ENCODE measurements around the gene WIF1. TPM values are rescaled to one million over a fixed set of nuclear protein-coding genes. Genes with fewer than 3 reads are reported as not detected.
A peak's percentile ranks its signal among the peaks of the same experiment; 100 is the strongest.

Gene WIF1
- total and polyA plus RNA-seq, 2 of the 8 experiments (the other 6 are each of a cell fraction or from before 2014, with no cell fraction given), result 1.8 to 9.1 TPM

DNA sequence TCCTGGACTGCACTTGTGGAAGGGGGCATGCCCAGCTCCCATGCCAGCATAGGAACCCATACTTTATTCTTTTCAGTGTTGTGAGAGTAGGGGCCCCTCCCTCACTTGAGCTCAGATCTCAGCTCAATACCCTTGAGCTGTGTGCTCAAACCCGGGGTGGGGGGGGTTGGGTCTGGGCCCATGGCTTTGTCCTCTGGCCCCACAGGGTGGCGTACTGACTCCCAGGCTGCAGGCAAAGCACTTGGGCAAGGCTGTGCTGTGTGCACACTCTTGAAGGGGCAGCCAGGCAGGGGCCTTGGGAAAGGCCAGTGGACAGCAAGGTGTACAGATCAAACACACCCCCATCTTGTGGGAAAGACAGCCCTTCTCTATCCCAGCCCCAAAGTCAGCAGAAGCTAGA is 81.8 kb downstream of the WIF1 start:
- Histone ChIP-seq H4K8ac (ENCODE audit: extremely low read depth, insufficient read depth, low read length) (no peak overlapping the region), H3K14ac (ENCODE audit: insufficient read length) (no peak overlapping the region), H4K91ac (replicated peaks; ENCODE audit: insufficient read length, low read length) (no peak overlapping the region), H3K23me2 (ENCODE audit: low read depth, low read length) (no peaks in the 10 kb centered on the region), H3K27me3 (replicated peaks in 1 of 4; ENCODE audit: control insufficient read depth in 3 of 4, extremely low read depth in 1 of 4, insufficient read depth in 3 of 4, low read length in 3 of 4) (no peaks in the 10 kb centered on the region), H2AFZ (ENCODE audit: low read length) (peak overlapping the region; percentile 86), H2BK20ac (ENCODE audit: low read length) (no peak overlapping the region), H2AK5ac (ENCODE audit: low read depth, low read length) (no peak overlapping the region), H3K27ac (ENCODE audit: low read depth, low read length) (no peak overlapping the region), H2BK12ac (ENCODE audit: low read depth, low read length) (no peak overlapping the region; the same call in 1 of the 2 replicates), H3K4me3 (ENCODE audit: extremely low read depth in 1 of 4, insufficient read depth in 2 of 4, low read depth in 3 of 4, low read length in 4 of 4) (no peak overlapping the region), H4K20me1 (replicated peaks in 1 of 2; ENCODE audit: control insufficient read depth in 1 of 2, insufficient read depth in 2 of 2, low read length in 2 of 2) (no peaks in the 10 kb centered on the region), H2BK5ac (ENCODE audit: low read depth, low read length) (no peak overlapping the region), H3K4me1 (replicated peaks in 1 of 4; ENCODE audit: control insufficient read depth in 3 of 4, insufficient read depth in 4 of 4, low read length in 3 of 4) (no peaks in the 10 kb centered on the region), H3K4me2 (ENCODE audit: insufficient read depth in 1 of 2, low read depth in 2 of 2, low read length in 2 of 2) (no peak overlapping the region), H3K23ac (ENCODE audit: insufficient read length) (no peak overlapping the region), H3K9ac (replicated peaks in 1 of 4; ENCODE audit: extremely low read depth in 1 of 4, low read depth in 3 of 4, low read length in 3 of 4) (no peak overlapping the region), H2BK120ac (replicated peaks; ENCODE audit: low read depth, low read length) (no peak overlapping the region), H3K56ac (replicated peaks; ENCODE audit: insufficient read length, low read depth, low read length) (no peak overlapping the region), H4K5ac (ENCODE audit: insufficient read length, low read depth, low read length) (no peak overlapping the region), H3K36me3 (ENCODE audit: control insufficient read depth in 2 of 4, insufficient read depth in 4 of 4, low read length in 3 of 4) (no peaks in the 10 kb centered on the region), H3K79me2 (ENCODE audit: control insufficient read depth in 1 of 2, insufficient read depth in 2 of 2, low read length in 2 of 2) (no peaks in the 10 kb centered on the region), H3K9me3 (ENCODE audit: insufficient read depth in 2 of 2, low read depth in 1 of 2, low read length in 1 of 2) (peaks cover 8 to 13% of the 10 kb centered on the region in 2 experiments; a peak in 3 of 4 replicates), H3K79me1 (ENCODE audit: low read depth, low read length) (no peaks in the 10 kb centered on the region), H2BK15ac (ENCODE audit: low read length) (no peak overlapping the region), H3K4ac (replicated peaks; ENCODE audit: insufficient read length, low read depth, low read length) (no peak overlapping the region), H3K18ac (ENCODE audit: extremely low read depth, low read length) (no peak overlapping the region; the same call in 1 of the 2 replicates)
- DNase-seq (ENCODE audit: low read depth in 1 of 2, low spot score in 2 of 2) (no peak), FAIRE-seq (no peak)
- 55% methylated on average over 2 of the region's 2 CpGs; no CpG with 5 or more reads in 1 of the 2 experiments for WGBS, 2 experiments (ENCODE audit: extremely low coverage in 1 of 2, insufficient coverage in 1 of 2, insufficient read length in 1 of 2, insufficient replicate concordance in 2 of 2, low coverage in 1 of 2, low lambda C conversion rate in 2 of 2, missing lambda C conversion rate in 1 of 2)
- TF ChIP-seq CTCF (IDR thresholded peaks at IDR 0.05; ENCODE audit: control extremely low read depth in 1 of 3, insufficient read depth in 1 of 3, low read depth in 1 of 3, low read length in 3 of 3) (peak; percentile 23 to 44 (median 35)), ATF2 (IDR thresholded peaks at IDR 0.05; ENCODE audit: low read length) (no peak), RAD21 (IDR thresholded peaks at IDR 0.05 in 1 of 2, conservative IDR thresholded peaks at IDR 0.05 in 1 of 2; ENCODE audit: low read depth in 2 of 2, low read length in 2 of 2) (peak; percentile 38 to 64)
- ChIA-PET POLR2A (ENCODE audit: partially characterized antibody) (no interaction called here), CTCF (ENCODE audit: partially characterized antibody) (interaction anchor here (0.7 to 2.5 kb wide), 14 partner anchors 12 to 148 kb away, joined by 3 to 10 read pairs (median 4); partner anchors contain the start of gene WIF1)

Measured in H1 (cell line).